HG03342 (cell line): Measurements from ENCODE around the gene KRT9.

Source experiments
- ATAC-seq: cut with Tn5 transposase; IDR thresholded peaks from one replicate; pipeline ENCODE4 v1.9.1; 2021; ENCODE audit warnings: mild to moderate bottlenecking, moderate library complexity; ENCODE audit not compliant: unreplicated experiment

KRT9 gene

GRCh38 chr17:41532947-41533570, 38.8 kb downstream of the KRT9 start:
- no peak for ATAC-seq

DNA sequence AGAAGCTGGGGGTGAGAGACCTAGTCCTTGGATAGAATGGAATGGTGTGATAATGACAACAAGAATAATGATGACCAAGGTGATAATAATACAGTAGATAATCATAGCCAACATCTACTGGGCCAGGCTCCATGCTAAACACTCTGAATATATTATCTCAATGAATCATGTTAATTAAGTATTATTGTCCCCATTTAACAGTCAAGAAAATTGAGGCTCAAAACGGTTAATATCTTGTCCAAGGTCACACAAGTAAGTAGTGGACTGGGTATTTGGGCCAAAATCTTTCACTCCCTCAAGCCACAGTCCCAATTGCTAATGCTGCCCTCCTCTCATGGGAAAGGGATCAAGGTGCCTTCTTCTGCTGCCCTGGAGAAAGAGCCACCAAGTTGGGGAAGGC, 39.9 kb downstream of the KRT9 start:
- ATAC-seq: no peak

GRCh38 chr17:41530062-41531048, 41.5 kb downstream of the KRT9 start:
- no peak for ATAC-seq

DNA sequence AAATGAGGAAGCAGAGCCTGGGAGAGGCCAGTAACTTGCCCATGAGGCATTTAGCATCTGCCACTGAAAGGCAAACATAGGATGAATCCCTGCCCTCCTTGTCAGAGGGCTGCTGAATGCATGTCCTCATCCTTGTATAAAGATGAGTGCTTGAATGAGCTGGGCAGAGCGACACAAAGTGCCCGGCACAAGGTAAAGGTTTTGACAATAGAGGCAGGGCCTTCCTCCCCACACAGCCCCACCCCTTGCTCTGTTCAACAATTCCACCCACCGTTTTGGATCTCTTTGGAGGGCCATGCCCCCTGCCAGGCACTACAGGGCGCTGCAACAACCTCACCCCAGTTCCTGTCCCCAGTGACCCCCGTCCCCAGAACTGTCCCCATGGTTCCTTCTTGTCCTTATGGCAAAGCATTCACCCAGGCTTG, 42.4 kb downstream of the KRT9 start:
- ATAC-seq: no peak

DNA sequence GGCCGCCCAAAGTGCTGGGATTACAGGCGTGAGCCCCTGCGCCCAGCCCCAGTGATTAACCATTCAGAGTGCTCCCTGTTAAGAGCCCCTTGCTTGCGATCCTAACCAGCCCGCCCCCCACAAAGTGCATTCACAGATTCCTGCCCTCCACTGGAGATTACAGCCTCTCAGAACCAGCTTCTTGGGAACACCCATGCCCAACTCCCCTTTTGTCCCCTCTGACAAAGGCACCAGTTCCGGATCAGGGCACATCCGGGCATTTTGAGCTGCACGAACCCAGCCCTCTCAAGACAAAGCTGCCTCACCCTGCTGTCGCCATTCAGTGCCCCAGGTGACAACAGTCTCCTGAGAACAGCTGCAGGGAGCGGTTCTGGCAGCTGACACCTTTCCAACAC, 42.9 kb downstream of the KRT9 start:
- ATAC-seq: no peak

DNA sequence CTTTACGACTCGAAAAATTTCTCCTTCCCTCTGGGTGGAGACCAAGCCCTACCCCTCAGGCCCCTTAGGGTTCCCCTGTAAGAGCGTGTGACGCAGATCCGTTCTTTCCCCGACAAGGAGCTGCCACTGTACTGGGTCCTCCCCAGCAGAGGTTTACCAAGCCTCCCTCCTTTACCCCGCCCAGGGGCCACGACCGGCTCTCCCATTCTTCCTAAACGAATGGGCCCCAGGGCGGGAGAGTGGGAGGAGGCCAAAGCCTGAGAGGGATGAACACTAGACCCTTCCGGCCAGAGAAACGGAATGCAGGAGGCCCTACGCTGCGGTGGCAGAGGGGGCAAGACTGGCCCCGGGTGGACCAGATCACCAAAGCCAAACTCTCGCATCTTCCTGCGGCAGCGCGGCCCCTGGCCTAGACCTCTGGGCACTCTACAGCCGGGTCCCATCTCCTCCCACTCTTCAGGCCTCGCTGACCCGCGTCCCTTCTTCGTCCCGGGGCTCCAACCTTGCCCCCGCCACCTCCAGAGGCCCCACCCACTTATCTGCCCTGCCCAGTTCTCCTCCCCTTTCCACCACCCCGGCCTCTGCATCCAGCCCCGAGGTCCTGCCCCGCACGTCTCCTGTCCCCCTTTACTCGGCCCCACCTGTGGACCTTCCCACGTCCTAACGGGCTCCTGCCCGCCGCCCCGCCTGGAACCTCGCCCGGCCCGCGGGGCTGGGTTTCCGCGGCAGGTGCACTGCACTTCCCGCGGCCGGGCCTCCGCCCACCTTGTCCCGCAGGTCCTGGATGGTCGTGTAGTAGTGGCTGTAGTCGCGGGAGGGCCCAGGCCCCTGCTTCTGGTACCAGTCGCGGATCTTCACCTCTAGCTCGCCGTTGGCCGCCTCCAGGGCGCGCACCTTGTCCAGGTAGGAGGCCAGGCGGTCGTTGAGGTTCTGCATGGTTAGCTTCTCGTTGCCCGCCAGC, 44.5 kb downstream of the KRT9 start:
- no peak for ATAC-seq

GRCh38 chr17:41524261-41524660, 47.6 kb downstream of the KRT9 start:
- ATAC-seq: no peak

DNA sequence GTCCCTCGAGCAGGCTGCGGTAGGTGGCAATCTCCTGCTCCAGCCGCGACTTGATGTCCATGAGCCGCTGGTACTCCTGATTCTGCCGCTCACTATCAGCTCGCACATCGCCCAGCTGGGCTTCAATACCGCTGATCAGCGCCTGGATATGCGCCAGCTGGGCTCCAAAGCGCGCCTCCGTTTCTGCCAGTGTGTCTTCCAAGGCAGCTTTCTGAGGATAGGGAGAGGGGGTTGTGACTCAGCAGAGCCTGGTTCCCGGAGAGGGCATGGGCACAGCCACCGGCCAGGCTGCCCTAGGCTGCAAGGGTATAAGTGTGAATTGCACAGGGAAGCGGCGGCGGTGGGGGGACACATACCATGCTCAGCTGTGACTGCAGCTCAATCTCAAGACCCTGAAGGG, 48.1 kb downstream of the KRT9 start:
- no peak for ATAC-seq

- ATAC-seq: no peak
Measured at GRCh38 chr17:41523225-41523593, 48.6 kb downstream of the KRT9 start.

DNA sequence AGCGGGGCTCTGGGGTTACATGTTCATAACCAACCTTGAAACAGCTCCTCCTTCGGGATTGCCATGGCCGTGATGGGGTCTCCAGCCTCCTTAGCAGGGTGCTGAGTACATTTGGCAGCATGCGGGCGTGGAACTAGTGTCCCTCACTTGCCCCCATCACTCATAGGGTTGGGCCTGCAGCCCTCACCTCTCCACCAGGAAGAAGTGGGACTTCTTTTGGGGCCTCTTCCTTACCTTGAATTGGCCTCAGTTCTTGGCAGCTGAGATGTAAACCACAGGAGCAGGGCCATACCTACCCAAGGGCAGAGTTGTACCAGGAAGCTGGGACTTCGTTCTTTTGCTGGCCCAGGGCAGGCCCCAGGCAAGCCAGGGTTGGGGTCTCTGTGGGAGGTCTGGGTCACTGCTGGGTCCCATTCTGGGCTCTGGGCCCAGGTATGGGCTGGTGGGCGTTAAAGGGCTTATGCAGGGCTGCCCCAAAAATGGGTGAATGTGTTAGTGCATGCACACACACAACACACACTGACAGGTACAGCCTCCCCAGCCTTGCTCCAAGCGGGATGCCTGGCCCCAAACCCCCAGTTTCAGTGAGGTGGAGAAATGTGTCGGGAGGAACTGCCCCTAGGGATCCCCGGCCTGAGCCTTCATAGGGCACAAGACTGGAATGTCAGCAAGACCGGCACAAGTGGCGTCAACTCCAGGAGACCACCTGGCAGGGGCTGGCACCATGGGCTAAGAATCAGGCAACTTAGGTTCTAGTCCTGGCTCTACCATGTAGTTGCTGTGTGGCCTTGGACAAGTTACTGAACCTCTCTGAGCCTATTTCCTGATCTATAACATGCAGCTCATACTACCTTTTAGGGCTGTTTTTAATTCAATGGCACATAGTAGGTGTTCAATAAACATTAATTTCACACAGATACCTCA, 49.3 kb downstream of the KRT9 start:
- ATAC-seq: no peak

DNA sequence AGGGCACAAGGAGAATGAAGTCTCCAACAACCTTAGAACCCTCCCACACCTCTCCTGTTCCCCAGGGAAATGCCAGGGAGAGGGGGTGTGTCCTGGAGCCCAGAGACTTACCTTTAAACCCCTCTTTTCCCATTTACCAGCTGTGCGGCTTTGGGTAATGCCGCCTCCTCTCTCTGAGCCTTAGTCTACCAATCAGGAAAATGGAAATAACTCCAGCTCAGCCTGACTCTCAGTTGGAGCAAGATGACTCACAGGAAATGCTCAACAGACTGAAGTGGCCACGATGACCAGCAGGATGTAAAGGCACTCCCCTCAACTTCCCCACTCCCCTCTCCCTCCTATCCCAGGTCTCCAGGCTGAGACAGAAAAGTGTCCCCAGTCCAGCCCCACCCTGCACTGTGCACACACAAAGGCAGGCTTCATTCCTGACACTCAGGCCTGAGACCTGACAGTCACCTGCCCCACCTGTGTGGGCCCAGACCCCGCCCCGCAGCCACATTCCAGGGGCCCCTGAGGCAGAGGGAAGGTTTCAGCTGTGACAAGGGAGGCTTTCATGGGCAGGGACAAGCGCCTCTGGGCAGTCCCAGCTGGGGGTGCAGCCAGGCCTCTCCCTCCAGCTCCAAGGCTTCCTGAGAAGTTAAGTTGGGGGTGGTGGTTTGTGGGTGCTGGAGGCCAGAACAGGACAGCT, 50.1 kb downstream of the KRT9 start:
- no peak for ATAC-seq

DNA sequence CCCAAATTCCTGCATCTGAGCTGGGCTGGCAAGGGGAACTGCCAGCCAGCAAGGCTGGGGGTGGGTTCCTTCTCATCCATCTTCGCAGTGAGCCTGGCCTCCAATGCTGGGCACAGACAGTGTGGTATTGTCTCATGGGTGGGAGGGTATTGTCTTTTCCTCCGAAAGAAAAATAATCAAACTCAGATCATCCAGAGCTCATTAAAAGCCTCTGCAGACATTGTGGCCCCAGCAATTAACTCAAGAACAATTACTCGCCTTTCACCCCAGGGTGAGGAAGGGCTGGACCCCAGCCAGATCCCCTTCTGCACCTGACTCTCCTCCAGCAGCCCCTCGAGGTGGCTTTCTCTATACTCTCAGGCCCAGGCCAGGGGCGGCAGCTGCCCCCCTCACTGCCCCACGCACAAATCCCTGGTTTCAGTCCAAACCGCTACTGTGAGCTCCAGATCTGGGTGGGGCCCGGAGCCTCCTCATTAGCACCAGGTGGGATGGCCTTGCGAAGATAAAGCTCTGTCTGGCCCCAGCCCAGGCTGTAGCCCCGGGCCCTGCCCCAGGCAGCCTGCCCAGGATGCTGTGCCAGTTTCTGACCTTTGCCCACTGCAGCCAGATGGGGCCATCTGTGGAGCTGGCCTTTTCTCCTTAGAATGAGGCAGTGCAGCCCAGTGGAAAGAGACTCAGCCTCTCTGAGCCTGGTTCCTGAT, 50.9 kb downstream of the KRT9 start:
- no peak for ATAC-seq

DNA sequence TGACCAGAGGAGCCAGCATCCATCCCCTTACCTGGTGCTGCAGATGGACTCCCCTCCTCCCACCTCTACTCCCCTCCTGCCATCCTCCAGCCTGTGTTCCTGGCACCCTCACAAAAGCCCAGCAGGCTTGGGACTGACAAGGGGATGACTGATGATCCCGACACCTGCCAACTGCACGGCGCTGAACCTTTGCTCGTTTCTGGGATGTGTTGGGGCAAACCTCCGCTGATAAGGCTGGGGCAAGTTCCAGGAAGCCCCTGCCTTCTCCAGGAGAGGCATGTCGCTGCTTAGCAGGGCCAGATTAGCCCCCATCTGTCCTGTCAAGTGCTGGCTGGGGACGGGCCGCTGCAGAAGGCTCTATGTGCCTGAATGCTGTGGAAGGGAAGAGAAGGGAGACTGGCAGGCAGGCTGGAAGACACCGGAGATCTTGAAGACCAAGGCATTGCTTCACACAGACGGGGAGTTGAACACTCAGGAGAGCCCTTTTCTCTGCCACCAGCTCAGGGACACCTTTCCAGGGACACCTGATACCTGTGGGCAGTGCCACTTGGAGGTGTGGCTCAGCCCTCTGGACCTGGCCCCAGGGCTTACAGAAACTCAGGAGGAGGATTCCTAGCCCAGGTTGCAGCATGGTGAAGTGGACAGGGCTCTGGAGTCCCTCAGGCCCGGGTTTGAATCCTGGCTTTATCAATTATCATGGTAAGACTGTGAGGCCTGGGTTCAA, 52.2 kb downstream of the KRT9 start:
- ATAC-seq: no peak

GRCh38 chr17:41518789-41519449, 52.9 kb downstream of the KRT9 start, which contains the start of gene KRT15:
Gene KRT15 (minus strand): TSS chr17:41518890. CDS start chr17:41518827, 63 bp downstream.
- ATAC-seq: no peak

DNA sequence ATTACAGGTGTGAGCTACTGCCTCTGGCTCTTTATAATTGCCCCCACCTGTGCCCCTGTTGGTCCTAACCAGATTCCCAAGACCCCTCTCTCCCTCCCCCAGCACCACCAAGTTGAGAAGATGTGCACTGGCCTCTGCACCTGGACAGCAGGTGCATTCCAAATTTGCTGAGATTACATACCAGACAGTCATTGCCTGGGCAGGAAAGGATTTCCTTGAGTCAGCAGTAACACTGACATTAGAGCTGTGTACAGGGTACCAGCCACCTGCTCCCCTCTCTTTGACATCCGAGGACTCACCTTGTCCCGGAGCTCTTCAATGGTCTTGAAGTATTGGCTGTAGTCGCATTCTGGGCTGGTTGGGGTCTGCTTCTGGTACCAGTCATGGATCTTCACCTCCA, 53.8 kb downstream of the KRT9 start:
- ATAC-seq: no peak

- no peak for ATAC-seq
Measured at GRCh38 chr17:41516830-41517283, 55.0 kb downstream of the KRT9 start.

GRCh38 chr17:41516147-41516829, 55.6 kb downstream of the KRT9 start:
- ATAC-seq: no peak
